ENCODE data around the gene MAFG. TPM values are rescaled to one million over a fixed set of nuclear protein-coding genes. Genes with fewer than 3 reads are reported as not detected.

The MAFG gene
- total RNA-seq, 1 experiment from 2014 or later = 29.8 TPM

- H3K27ac Mint-ChIP-seq = no peak within 1 kb of the TSS; the same call in 1 of the 2 replicates
- CTCF ChIA-PET = interaction anchor here (1.6 to 3.4 kb wide), 4 partner anchors 12 to 119 kb away, joined by 5 to 15 read pairs (median 8); no protein-coding TSS in a partner anchor
These were observed 16.1 kb downstream of the MAFG start, which contains the start of gene PCYT2 for GRCh38 chr17:81911277-81911961. PCYT2 (minus strand) TSS chr17:81911399; CDS start chr17:81911355, 44 bp downstream.

GRCh38 chr17:81910840-81911276 lies 16.7 kb downstream of the MAFG start:
- 0 out of 2 replicates have a peak, but pooled peaks have one; percentile 1 for ATAC-seq

More at GRCh38 chr17:81911277-81911961, 16.1 kb downstream of the MAFG start, which contains the start of gene PCYT2:
- peaks cover 17% of the 10 kb centered on the region for H3K36me3 Mint-ChIP-seq
- no peaks in the 10 kb centered on the region for H3K9me3 Mint-ChIP-seq
- no peaks in the 10 kb centered on the region for H3K27me3 Mint-ChIP-seq (ENCODE audit: low read depth)
- POLR2A ChIA-PET = interaction anchor here (1.0 kb wide), 2 partner anchors 42 to 67 kb away, joined by 3 read pairs; no protein-coding TSS in a partner anchor
- H3K4me3 Mint-ChIP-seq = peak within 1 kb of the TSS; percentile 80
- TF ChIP-seq USF2 (CRISPR knock-in tag; IDR thresholded peaks at IDR 0.05) = peak; percentile 74
- TF ChIP-seq SP1 (CRISPR knock-in tag; conservative IDR thresholded peaks at IDR 0.05) = peak; percentile 70
- no peak for TF ChIP-seq ATF1 (CRISPR knock-in tag; IDR thresholded peaks at IDR 0.05)
- TF ChIP-seq ARID4B (CRISPR knock-in tag; IDR thresholded peaks at IDR 0.05; ENCODE audit: borderline replicate concordance) = no peak
- 0 out of 2 replicates have a peak, but pooled peaks have one; percentile 45 for TF ChIP-seq NFYB (CRISPR knock-in tag; conservative IDR thresholded peaks at IDR 0.05; ENCODE audit: low read depth)
- H3K4me1 Mint-ChIP-seq = peaks cover 3% of the 10 kb centered on the region; the same call in 1 of the 2 replicates
- ATAC-seq (peak; percentile 95), DNase-seq (ENCODE audit: low spot score) (peak; percentile 96)

More at GRCh38 chr17:81910840-81911276, 16.7 kb downstream of the MAFG start:
- TF ChIP-seq ZNF219 (CRISPR knock-in tag; IDR thresholded peaks at IDR 0.05; ENCODE audit: borderline replicate concordance) = no peak
- no peak for TF ChIP-seq HMGA2 (CRISPR knock-in tag; IDR thresholded peaks at IDR 0.05)
- TF ChIP-seq ARID4B (CRISPR knock-in tag; IDR thresholded peaks at IDR 0.05; ENCODE audit: borderline replicate concordance) = peak; percentile 45; the same call in 1 of the 2 replicates
- TF ChIP-seq GTF2I (CRISPR knock-in tag; conservative IDR thresholded peaks at IDR 0.05) = no peak
- no peak for TF ChIP-seq SOX15 (CRISPR knock-in tag; IDR thresholded peaks at IDR 0.05)
- Mint-ChIP-seq H3K27ac (no peak overlapping the region), H3K36me3 (peaks cover 16% of the 10 kb centered on the region), H3K9me3 (no peaks in the 10 kb centered on the region), H3K4me3 (peak overlapping the region; percentile 80), H3K4me1 (peaks cover 3% of the 10 kb centered on the region; the same call in 1 of the 2 replicates), H3K27me3 (ENCODE audit: low read depth) (no peaks in the 10 kb centered on the region)
- ChIA-PET POLR2A (interaction anchor here (1.0 kb wide), 1 partner anchor 68 kb away, joined by 3 read pairs; no protein-coding TSS in a partner anchor), CTCF (interaction anchor here (1.6 to 3.4 kb wide), 4 partner anchors 13 to 120 kb away, joined by 5 to 15 read pairs (median 8); no protein-coding TSS in a partner anchor)
- no peak for DNase-seq (ENCODE audit: low spot score)

Measured in WTC11 (cell line).